Chondrocyte (in vitro differentiated cells): ENCODE data around the gene PTMA. TPM values are rescaled to one million over a fixed set of nuclear protein-coding genes. Genes with fewer than 3 reads are reported as not detected.
A peak's percentile ranks its signal among the peaks of the same experiment; 100 is the strongest.

Experiments used
- DNase-seq: peaks from one replicate; pipeline ENCODE4 v3.0.0; 2021; ENCODE audit warnings: mixed read lengths, low spot score
- H3K27ac Mint-ChIP-seq: one replicate; pipeline ENCODE4 v1.8.0; 2021; ENCODE audit warnings: mild to moderate bottlenecking, moderate library complexity, mixed read lengths; ENCODE audit not compliant: unreplicated experiment
- H3K27me3 Mint-ChIP-seq: 2 replicates; pipeline ENCODE4 v1.8.0; 2021; ENCODE audit warnings: low read depth, mixed read lengths
- H3K36me3 Mint-ChIP-seq: 2 replicates; pipeline ENCODE4 v1.8.0; 2021; ENCODE audit warnings: low read depth, mixed read lengths
- H3K4me1 Mint-ChIP-seq: 2 replicates; pipeline ENCODE4 v1.8.0; 2021; ENCODE audit warnings: low read depth, mild to moderate bottlenecking, mixed read lengths
- H3K4me3 Mint-ChIP-seq: one replicate; pipeline ENCODE4 v1.8.0; 2021; ENCODE audit warnings: mild to moderate bottlenecking, moderate library complexity, mixed read lengths; ENCODE audit not compliant: unreplicated experiment
- H3K9me3 Mint-ChIP-seq: 2 replicates; pipeline ENCODE4 v1.8.0; 2021; ENCODE audit warnings: low read depth, mixed read lengths
- CTCF ChIP-seq: fragments of 200-600 bp; sonication (generic); IDR thresholded peaks from 2 replicates; pipeline ENCODE4 v1.5.0; 2021; ENCODE audit warnings: antibody characterized with exemption, mild to moderate bottlenecking, moderate library complexity
- total RNA-seq: library from RNA; stranded (reverse); gene quantifications from 3 replicates; pipeline ENCODE4 v1.2.1, GENCODE V29; 2021

The PTMA gene
- total RNA-seq, 1 donor from 2014 or later, result 391 TPM

GRCh38 chr2:231687133-231687852, 21.0 kb upstream of the PTMA start:
- Mint-ChIP-seq H3K27ac (no peak overlapping the region), H3K9me3 (no peaks in the 10 kb centered on the region), H3K27me3 (no peaks in the 10 kb centered on the region), H3K4me3 (no peak overlapping the region), H3K4me1 (no peaks in the 10 kb centered on the region), H3K36me3 (no peaks in the 10 kb centered on the region)
- peak; percentile 73 for TF ChIP-seq CTCF
- DNase-seq, result no peak

GRCh38 chr2:231687961-231688360, 20.4 kb upstream of the PTMA start:
- Mint-ChIP-seq H3K4me1 (no peaks in the 10 kb centered on the region), H3K9me3 (no peaks in the 10 kb centered on the region), H3K27ac (no peak overlapping the region), H3K4me3 (no peak overlapping the region), H3K36me3 (no peaks in the 10 kb centered on the region), H3K27me3 (no peaks in the 10 kb centered on the region)
- no peak for TF ChIP-seq CTCF
- no peak for DNase-seq

GRCh38 chr2:231688719-231689118, 19.6 kb upstream of the PTMA start:
- no peak for DNase-seq
- H3K4me1 Mint-ChIP-seq, result no peaks in the 10 kb centered on the region
- no peak overlapping the region for H3K4me3 Mint-ChIP-seq
- no peaks in the 10 kb centered on the region for H3K9me3 Mint-ChIP-seq
- H3K36me3 Mint-ChIP-seq, result no peaks in the 10 kb centered on the region
- TF ChIP-seq CTCF, result no peak
- no peaks in the 10 kb centered on the region for H3K27me3 Mint-ChIP-seq
- H3K27ac Mint-ChIP-seq, result no peak overlapping the region

GRCh38 chr2:231689124-231689893, 19.0 kb upstream of the PTMA start:
- Mint-ChIP-seq H3K27me3 (no peaks in the 10 kb centered on the region), H3K27ac (no peak overlapping the region), H3K36me3 (no peaks in the 10 kb centered on the region), H3K4me3 (no peak overlapping the region), H3K4me1 (no peaks in the 10 kb centered on the region), H3K9me3 (no peaks in the 10 kb centered on the region)
- TF ChIP-seq CTCF, result no peak
- DNase-seq, result no peak

- no peaks in the 10 kb centered on the region for H3K36me3 Mint-ChIP-seq
- no peak for TF ChIP-seq CTCF
- H3K9me3 Mint-ChIP-seq, result no peaks in the 10 kb centered on the region
- DNase-seq, result no peak
- no peak overlapping the region for H3K4me3 Mint-ChIP-seq
- no peaks in the 10 kb centered on the region for H3K27me3 Mint-ChIP-seq
- H3K4me1 Mint-ChIP-seq, result no peaks in the 10 kb centered on the region
- H3K27ac Mint-ChIP-seq, result no peak overlapping the region
Observed at GRCh38 chr2:231691251-231691772, 17.0 kb upstream of the PTMA start.
